GM13976 (cell line): ENCODE data around the gene TRHDE.

ENCODE experiments used
- DNase-seq: peaks from one replicate; pipeline ENCODE4 v3.0.0; 2012; ENCODE audit warnings: low spot score
- in situ Hi-C: fragments of 300-500 bp; cut with MboI; formaldehyde crosslinking; loops from one replicate; pipeline ENCODE4 v1.12.0; 2022; ENCODE audit warnings: low sequenced_read_pairs, mixed read lengths, inconsistent platforms; ENCODE audit not compliant: unreplicated experiment
- TF ChIP-seq, protein P1 (sequence below): IDR thresholded peaks from 2 replicates; pipeline ENCODE4 v1.5.1; 2012; ENCODE audit warnings: borderline replicate concordance, mild to moderate bottlenecking; ENCODE audit not compliant: insufficient read depth; ENCODE audit errors: extremely low read depth, missing control alignments, control extremely low read depth

The TRHDE gene

DNA sequence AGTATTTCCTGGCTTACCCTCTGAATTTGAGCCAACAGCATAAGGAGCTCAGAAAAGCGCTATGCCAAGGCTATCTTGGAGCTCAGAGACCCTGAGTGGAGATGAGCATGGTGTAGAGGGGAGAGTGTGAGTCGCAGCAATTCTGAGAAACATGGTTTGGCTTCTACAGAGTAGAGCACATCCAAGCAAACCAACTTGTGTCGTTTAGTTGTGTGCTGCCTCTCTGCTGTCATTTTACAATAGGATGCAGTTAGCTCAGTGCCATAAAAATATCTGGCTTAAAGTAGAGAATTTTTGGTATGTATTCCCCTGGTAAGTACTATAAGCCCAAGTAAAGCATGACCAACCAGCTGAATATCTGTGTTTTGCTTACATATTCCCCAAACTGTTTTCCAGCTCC lies 249.2 kb downstream of the TRHDE start:
- in situ Hi-C loops = no loop called here
- no peak for DNase-seq
- TF ChIP-seq, protein P1, sequence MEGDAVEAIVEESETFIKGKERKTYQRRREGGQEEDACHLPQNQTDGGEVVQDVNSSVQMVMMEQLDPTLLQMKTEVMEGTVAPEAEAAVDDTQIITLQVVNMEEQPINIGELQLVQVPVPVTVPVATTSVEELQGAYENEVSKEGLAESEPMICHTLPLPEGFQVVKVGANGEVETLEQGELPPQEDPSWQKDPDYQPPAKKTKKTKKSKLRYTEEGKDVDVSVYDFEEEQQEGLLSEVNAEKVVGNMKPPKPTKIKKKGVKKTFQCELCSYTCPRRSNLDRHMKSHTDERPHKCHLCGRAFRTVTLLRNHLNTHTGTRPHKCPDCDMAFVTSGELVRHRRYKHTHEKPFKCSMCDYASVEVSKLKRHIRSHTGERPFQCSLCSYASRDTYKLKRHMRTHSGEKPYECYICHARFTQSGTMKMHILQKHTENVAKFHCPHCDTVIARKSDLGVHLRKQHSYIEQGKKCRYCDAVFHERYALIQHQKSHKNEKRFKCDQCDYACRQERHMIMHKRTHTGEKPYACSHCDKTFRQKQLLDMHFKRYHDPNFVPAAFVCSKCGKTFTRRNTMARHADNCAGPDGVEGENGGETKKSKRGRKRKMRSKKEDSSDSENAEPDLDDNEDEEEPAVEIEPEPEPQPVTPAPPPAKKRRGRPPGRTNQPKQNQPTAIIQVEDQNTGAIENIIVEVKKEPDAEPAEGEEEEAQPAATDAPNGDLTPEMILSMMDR = no peak

DNA sequence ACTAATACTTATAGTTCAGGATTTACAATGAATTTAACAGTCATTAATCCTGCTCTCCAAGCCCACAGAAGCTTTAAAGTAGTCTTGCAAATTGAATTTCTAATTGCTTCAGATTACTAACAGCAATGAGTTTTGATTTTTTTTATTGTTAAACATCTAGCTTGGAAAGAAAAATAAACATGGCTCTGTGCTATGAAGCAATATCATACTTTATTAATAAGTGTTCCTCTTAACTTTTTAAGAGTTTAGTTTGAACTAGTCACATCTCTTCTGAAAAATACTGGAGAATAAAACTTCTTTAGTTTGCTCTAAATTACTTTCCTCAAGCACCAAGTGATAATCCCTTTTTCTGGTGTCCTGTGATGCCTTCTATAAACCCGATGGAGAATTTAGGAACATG lies 250.2 kb downstream of the TRHDE start:
- in situ Hi-C loops = no loop called here
- no peak for DNase-seq
- TF ChIP-seq, protein P1 = no peak

DNA sequence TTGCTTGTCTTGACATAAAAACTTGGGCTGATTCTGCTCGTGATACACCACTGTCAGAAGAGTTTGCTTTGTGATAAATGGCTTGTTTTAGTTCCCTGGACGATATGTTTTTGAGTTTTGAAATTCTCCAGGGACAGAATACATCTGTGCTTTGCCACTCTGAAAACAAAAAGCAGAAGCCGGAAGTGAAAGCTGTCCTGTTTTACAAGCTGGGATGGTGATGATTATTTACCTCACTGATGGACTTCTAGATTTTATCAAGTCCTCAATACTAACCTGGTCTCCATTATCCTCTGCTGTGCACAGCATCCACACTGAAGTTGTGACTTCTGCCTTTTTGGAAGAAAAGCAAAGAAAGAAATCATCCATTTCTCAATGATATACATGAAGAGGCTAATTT lies 251.6 kb downstream of the TRHDE start:
- DNase-seq = no peak
- in situ Hi-C loops = no loop called here
- TF ChIP-seq, protein P1 = no peak

DNA sequence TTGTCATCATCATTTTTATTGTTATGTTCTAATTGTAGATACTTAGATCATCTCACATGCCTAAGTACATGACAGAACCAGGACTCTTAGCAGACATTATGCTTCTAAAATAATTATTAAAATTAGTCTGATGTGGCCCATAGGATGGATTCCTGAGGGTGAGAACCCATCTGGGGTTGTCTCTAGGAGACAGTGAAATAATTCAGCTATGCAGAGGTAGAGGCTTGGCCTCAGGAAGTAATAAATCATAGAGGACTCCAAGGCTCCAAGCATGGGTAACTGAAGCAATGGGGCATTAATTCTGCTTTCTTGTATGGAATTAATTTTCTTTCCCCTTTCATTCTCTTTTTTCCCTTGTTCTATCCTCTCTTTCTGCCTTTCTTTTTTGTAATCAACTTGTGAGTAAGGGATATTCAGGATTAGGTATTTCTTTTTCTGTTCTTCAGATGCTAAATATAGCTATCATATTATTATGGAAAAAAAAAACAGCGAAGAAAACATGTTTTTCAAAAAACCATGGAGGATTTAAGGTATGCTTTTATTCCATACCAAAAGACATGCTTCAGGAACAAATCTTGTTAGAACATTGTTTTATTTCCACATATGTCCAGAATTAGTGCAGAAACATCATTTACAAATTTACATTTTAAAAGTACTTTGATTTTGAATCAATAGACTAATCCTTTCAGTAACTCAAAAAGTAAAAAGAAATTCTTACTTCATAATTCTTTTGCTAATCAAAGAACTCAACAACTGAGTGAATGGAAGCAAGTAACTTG lies 263.2 kb downstream of the TRHDE start:
- TF ChIP-seq, protein P1 = no peak
- in situ Hi-C loops = no loop called here
- no peak for DNase-seq

DNA sequence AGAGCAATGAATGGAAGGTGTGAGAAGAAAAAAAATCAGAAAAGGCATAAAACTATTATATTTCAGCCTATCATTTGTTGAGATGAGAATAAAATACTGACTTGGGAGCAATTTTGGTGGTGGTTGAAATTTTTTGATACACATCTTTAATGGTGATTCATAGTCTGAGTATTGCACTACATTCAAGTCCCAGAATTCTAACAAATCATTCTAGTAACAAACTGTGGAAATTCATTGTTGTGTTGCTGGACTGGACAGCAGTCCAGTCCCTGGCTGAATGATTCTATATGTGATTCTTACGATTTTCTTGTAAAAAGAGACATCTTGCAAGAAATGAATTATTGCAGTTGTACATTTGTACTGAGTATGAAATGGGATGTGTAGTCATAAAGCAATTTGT lies 268.6 kb downstream of the TRHDE start:
- no peak for DNase-seq
- in situ Hi-C loops = no loop called here
- TF ChIP-seq, protein P1 = no peak

DNA sequence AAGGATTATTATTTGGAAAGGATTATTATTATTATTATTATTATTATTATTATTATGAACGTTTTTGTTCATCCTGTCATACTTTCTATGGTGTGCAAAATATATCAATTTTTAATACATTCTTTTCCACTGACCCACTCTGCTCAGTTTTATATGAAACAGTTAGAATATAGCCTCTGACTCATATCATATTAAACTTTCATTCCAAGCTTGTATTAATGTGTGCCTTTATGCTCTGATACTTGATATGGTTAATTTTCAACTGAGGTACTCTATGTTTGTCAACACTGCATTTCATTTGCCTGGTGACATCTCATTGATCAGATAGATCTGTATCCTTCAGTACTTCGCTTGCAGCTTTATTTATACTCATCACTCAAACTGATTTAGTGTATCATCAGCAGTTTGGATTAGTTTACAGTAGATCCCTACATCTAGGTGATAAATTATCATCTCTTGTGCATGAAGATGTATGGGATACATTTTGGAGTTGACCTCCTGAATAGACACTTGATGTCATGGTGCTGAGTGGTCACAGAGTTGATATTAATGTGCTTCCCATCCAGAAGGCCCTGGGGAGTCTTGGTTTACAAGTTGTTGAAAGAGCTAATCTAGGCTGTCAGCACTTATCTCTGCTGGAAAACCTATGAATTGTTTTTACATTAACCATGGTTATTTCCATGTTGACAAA lies 271.8 kb downstream of the TRHDE start:
- TF ChIP-seq, protein P1 = no peak
- in situ Hi-C loops = no loop called here
- DNase-seq = no peak

DNA sequence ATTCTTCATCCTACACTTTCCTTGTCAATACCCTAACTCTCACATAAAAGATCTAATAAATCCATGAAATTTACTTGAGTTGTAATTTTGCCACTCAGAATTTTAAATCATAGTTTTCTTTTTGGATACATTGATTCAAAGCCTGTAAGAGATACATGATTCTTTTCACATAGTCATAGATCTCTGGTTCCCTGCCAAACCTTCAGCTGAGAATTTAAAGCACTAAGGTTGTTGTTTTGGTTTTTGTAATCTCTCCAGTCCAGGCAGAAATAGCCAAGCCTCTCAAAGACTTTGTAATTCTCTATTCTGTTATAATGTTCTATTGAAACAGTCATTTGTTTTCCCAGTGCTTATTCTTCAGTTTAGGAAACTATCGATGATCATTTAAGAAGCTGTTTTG lies 273.9 kb downstream of the TRHDE start:
- in situ Hi-C loops = no loop called here
- no peak for DNase-seq
- TF ChIP-seq, protein P1 = no peak
